Panc1 (cell line): Measurements from ENCODE around the gene APPL2. TPM values are rescaled to one million over a fixed set of nuclear protein-coding genes. Genes with fewer than 3 reads are reported as not detected.
"Not testable (repeated sequence)": the region's sequence is repeated elsewhere in the genome, so short reads cannot be mapped to it uniquely, and the experiment has no call there.

ENCODE experiments used
- ATAC-seq: fragments of 200-7000 bp; cut with Tn5 transposase; 2 replicates; pipeline ENCODE4 v1.9.1; 2020; ENCODE audit warnings: mild to moderate bottlenecking, moderate library complexity
- BruUV-seq: library from RNA; stranded (reverse); fragments of 400-500 nt; replicated peaks from 2 replicates; lab custom pipeline; 2021; lab: Mats Ljungman, UMichigan
- CTCF ChIA-PET: fragments of 300-600 bp; sonication (Branson Sonifier 250); formaldehyde crosslinking; loops from one replicate; lab custom pipeline; 2022; ENCODE audit warnings: antibody characterized with exemption; lab: Charles Lee
- POLR2A ChIA-PET: fragments of 300-600 bp; sonication (Branson Sonifier 250); formaldehyde crosslinking; loops from one replicate; lab custom pipeline; 2022; ENCODE audit warnings: antibody characterized with exemption; lab: Charles Lee
- DNase-seq: peaks from one replicate; pipeline ENCODE4 v3.0.0-alpha.2; 2010; ENCODE audit warnings: low read depth, low spot score
- H3K27ac ChIP-seq: 2 replicates; pipeline ENCODE4 v1.5.1; 2011; ENCODE audit warnings: mild to moderate bottlenecking, low read length, inconsistent platforms
- H3K27me3 ChIP-seq: fragments of 200-500 bp; sonication (Bioruptor generic); 2 replicates; pipeline ENCODE4 v1.6.0; 2014; ENCODE audit warnings: low read length, inconsistent platforms; ENCODE audit not compliant: control insufficient read depth, insufficient read depth
- H3K36me3 ChIP-seq: fragments of 200-500 bp; sonication (Bioruptor generic); 2 replicates; pipeline ENCODE4 v1.5.1; 2014; ENCODE audit warnings: inconsistent platforms, mild to moderate bottlenecking, low read length, moderate library complexity; ENCODE audit not compliant: control insufficient read depth, insufficient read depth
- H3K4me1 ChIP-seq: 2 replicates; pipeline ENCODE4 v1.5.1; 2011; ENCODE audit warnings: inconsistent platforms, mild to moderate bottlenecking, low read length, moderate library complexity; ENCODE audit not compliant: control insufficient read depth, insufficient read depth
- H3K4me3 ChIP-seq, 2 experiments: 2 replicates each; pipeline ENCODE4 v1.5.1; 2011 to 2012; ENCODE audit warnings: low read depth in 2 of 2, low read length in 2 of 2, mild to moderate bottlenecking in 2 of 2, inconsistent platforms in 1 of 2, moderate library complexity in 1 of 2
- H3K9me3 ChIP-seq: fragments of 200-500 bp; sonication (Bioruptor generic); 2 replicates; pipeline ENCODE4 v1.5.1; 2014; ENCODE audit warnings: low read depth, mild to moderate bottlenecking, inconsistent platforms, low read length, moderate library complexity; ENCODE audit not compliant: control insufficient read depth, insufficient read depth
- CTCF ChIP-seq: fragments of 450-650 bp; IDR thresholded peaks from 2 replicates; pipeline ENCODE4 v1.5.1; 2017; ENCODE audit warnings: mild to moderate bottlenecking
- POLR2AphosphoS5 ChIP-seq: IDR thresholded peaks from 2 replicates; pipeline ENCODE4 v1.6.1; 2012; ENCODE audit warnings: mild to moderate bottlenecking, low read depth, low read length, moderate library complexity
- SIN3A ChIP-seq: IDR thresholded peaks from 2 replicates; pipeline ENCODE4 v1.6.1; 2012; ENCODE audit warnings: low read depth, mild to moderate bottlenecking, low read length, moderate library complexity, borderline replicate concordance; ENCODE audit not compliant: insufficient read depth
- TCF7L2 ChIP-seq: IDR thresholded peaks from 2 replicates; pipeline ENCODE4 v1.6.1; 2011; ENCODE audit warnings: mild to moderate bottlenecking, low read depth, low read length, inconsistent platforms
- in situ Hi-C: cut with HindIII; loops from 2 replicates; pipeline ENCODE4 v1.10.0; 2016; ENCODE audit warnings: low sequenced_read_pairs, low pct_unique_long_range_greater_than_20kb
- intact Hi-C: fragments of 100-400 bp; cut with micrococcal nuclease; formaldehyde crosslinking; loops from one replicate; pipeline ENCODE4 v1.10.0; 2022; ENCODE audit not compliant: unreplicated experiment
- total RNA-seq: library from RNA; stranded (reverse); gene quantifications from one replicate; pipeline ENCODE4 v1.2.1, GENCODE V29; 2021; ENCODE audit not compliant: unreplicated experiment
- TF ChIP-seq, protein P1 (sequence below), 2 experiments: IDR thresholded peaks; 2 replicates each; pipeline ENCODE4 v1.6.1; 2011 to 2012; ENCODE audit warnings: low read depth in 2 of 2, control low read depth in 1 of 2, low read length in 1 of 2, mild to moderate bottlenecking in 1 of 2, moderate library complexity in 1 of 2; ENCODE audit not compliant: insufficient read depth in 1 of 2

Gene APPL2
- total RNA-seq, 1 experiment from 2014 or later = 21.2 TPM

GRCh38 chr12:105256921-105257320 lies 20.9 kb upstream of the APPL2 start:
- H3K36me3 ChIP-seq = no peaks in the 10 kb centered on the region
- no peak overlapping the region for H3K27ac ChIP-seq
- ChIA-PET CTCF (no interaction called here), POLR2A (no interaction called here)
- ATAC-seq (no peak), DNase-seq (no peak)
- intact Hi-C loops = no loop called here
- H3K27me3 ChIP-seq = peaks cover 6% of the 10 kb centered on the region
- TF ChIP-seq TCF7L2 (no peak), CTCF (no peak), POLR2AphosphoS5 (no peak), SIN3A (no peak)
- TF ChIP-seq, protein P1, sequence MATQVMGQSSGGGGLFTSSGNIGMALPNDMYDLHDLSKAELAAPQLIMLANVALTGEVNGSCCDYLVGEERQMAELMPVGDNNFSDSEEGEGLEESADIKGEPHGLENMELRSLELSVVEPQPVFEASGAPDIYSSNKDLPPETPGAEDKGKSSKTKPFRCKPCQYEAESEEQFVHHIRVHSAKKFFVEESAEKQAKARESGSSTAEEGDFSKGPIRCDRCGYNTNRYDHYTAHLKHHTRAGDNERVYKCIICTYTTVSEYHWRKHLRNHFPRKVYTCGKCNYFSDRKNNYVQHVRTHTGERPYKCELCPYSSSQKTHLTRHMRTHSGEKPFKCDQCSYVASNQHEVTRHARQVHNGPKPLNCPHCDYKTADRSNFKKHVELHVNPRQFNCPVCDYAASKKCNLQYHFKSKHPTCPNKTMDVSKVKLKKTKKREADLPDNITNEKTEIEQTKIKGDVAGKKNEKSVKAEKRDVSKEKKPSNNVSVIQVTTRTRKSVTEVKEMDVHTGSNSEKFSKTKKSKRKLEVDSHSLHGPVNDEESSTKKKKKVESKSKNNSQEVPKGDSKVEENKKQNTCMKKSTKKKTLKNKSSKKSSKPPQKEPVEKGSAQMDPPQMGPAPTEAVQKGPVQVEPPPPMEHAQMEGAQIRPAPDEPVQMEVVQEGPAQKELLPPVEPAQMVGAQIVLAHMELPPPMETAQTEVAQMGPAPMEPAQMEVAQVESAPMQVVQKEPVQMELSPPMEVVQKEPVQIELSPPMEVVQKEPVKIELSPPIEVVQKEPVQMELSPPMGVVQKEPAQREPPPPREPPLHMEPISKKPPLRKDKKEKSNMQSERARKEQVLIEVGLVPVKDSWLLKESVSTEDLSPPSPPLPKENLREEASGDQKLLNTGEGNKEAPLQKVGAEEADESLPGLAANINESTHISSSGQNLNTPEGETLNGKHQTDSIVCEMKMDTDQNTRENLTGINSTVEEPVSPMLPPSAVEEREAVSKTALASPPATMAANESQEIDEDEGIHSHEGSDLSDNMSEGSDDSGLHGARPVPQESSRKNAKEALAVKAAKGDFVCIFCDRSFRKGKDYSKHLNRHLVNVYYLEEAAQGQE (IDR thresholded peaks at IDR 0.05; ENCODE audit: insufficient read depth in 1 of 2, low read depth in 2 of 2, low read length in 1 of 2) = no peak
- H3K4me3 ChIP-seq = no peak overlapping the region
- in situ Hi-C loops = no loop called here
- no TSS peak for BruUV-seq
- no peaks in the 10 kb centered on the region for H3K9me3 ChIP-seq
- H3K4me1 ChIP-seq = no peaks in the 10 kb centered on the region

- H3K27me3 ChIP-seq, H3K9me3 ChIP-seq, BruUV-seq, H3K4me3 ChIP-seq, in situ Hi-C loops, DNase-seq, H3K36me3 ChIP-seq, ATAC-seq, intact Hi-C loops, CTCF ChIA-PET, POLR2A ChIA-PET, H3K4me1 ChIP-seq, H3K27ac ChIP-seq: not testable (repeated sequence)
Observed at GRCh38 chr12:105256431-105256830, 20.5 kb upstream of the APPL2 start.

GRCh38 chr12:105256011-105256410 lies 20.0 kb upstream of the APPL2 start:
- ATAC-seq = no peak
- no TSS peak for BruUV-seq
- TF ChIP-seq, protein P1 (IDR thresholded peaks at IDR 0.05; ENCODE audit: insufficient read depth in 1 of 2, low read depth in 2 of 2, low read length in 1 of 2) = no peak
- TF ChIP-seq SIN3A (no peak), POLR2AphosphoS5 (no peak), TCF7L2 (no peak), CTCF (no peak)
- Histone ChIP-seq H3K27me3 (peaks cover 6% of the 10 kb centered on the region), H3K36me3 (no peaks in the 10 kb centered on the region), H3K27ac (no peak overlapping the region), H3K4me3 (no peak overlapping the region), H3K4me1 (no peaks in the 10 kb centered on the region), H3K9me3 (no peaks in the 10 kb centered on the region)
- in situ Hi-C loops (no loop called here), intact Hi-C loops (no loop called here)
- POLR2A ChIA-PET = no interaction called here
- DNase-seq = no peak
- CTCF ChIA-PET = interaction anchor here (0.5 kb wide), 1 partner anchor 77 kb away, joined by 3 read pairs; no protein-coding TSS in a partner anchor
